Gastroesophageal sphincter (tissue), 3 donors: ENCODE results near the gene GFOD2.

Experiments used
- CTCF ChIP-seq, 4 experiments: fragments of 200-600 bp in 2 of 4; fragments of 450-650 bp in 2 of 4; sonication (generic) in 1 of 4; IDR thresholded peaks; one replicate each; pipeline ENCODE4 v1.5.1; 2017 to 2019; ENCODE audit warnings: antibody characterized with exemption in 4 of 4, mild to moderate bottlenecking in 2 of 4, moderate library complexity in 2 of 4
- EP300 ChIP-seq: sonication (generic); formaldehyde crosslinking; IDR thresholded peaks from one replicate; pipeline ENCODE4 v1.6.1; 2017; ENCODE audit warnings: antibody characterized with exemption, mild to moderate bottlenecking
- POLR2A ChIP-seq, 2 donors: fragments of 450-650 bp; IDR thresholded peaks; one replicate each; pipeline ENCODE4 v1.6.1; 2017; ENCODE audit warnings: antibody characterized with exemption in 2 of 2, mild to moderate bottlenecking in 2 of 2, moderate library complexity in 1 of 2
- POLR2AphosphoS5 ChIP-seq: sonication (generic); formaldehyde crosslinking; IDR thresholded peaks from one replicate; pipeline ENCODE4 v1.6.1; 2017; ENCODE audit warnings: antibody characterized with exemption

- TF ChIP-seq CTCF (IDR thresholded peaks at IDR 0.05): no peak
- TF ChIP-seq EP300: no peak
- TF ChIP-seq POLR2A (IDR thresholded peaks at IDR 0.05): no peak
- no peak for TF ChIP-seq POLR2AphosphoS5
These were observed 33.5 kb upstream of the GFOD2 start for GRCh38 chr16:67752641-67753040.
